Spinal cord (tissue), 10 donors: Measurements from ENCODE around the gene PMPCA. TPM values are rescaled to one million over a fixed set of nuclear protein-coding genes. Genes with fewer than 3 reads are reported as not detected.

ENCODE experiments used
- DNase-seq, 6 donors: peaks; one replicate each; pipeline versions ENCODE4 v3.0.0 to v3.0.0-alpha.2; 2013 to 2015; ENCODE audit warnings: low spot score in 6 of 6, low read depth in 4 of 6
- H3K27ac ChIP-seq: one replicate; pipeline ENCODE4 v1.5.1; 2013; ENCODE audit warnings: low read depth, low read length, control low read depth
- H3K27me3 ChIP-seq: one replicate; pipeline ENCODE4 v1.6.1; 2013; ENCODE audit warnings: low read length; ENCODE audit not compliant: control insufficient read depth, insufficient read depth
- H3K36me3 ChIP-seq: one replicate; pipeline ENCODE4 v1.6.1; 2013; ENCODE audit warnings: low read length; ENCODE audit not compliant: control insufficient read depth, insufficient read depth
- H3K4me1 ChIP-seq: one replicate; pipeline ENCODE4 v1.6.1; 2013; ENCODE audit warnings: low read length; ENCODE audit not compliant: control insufficient read depth, insufficient read depth
- H3K4me3 ChIP-seq: one replicate; pipeline ENCODE4 v1.5.1; 2013; ENCODE audit warnings: low read depth, low read length, control low read depth
- H3K9me3 ChIP-seq: one replicate; pipeline ENCODE4 v1.6.1; 2013; ENCODE audit warnings: low read length; ENCODE audit not compliant: control insufficient read depth, insufficient read depth
- WGBS: methylation state at CpG from one replicate; pipeline ENCODE4 v1.1.5; 2013; ENCODE audit warnings: missing lambda C conversion rate; ENCODE audit not compliant: insufficient coverage; 5-methylcytosine and 5-hydroxymethylcytosine counted together
- polyA plus RNA-seq, 2 donors: library from polyadenylated mRNA; unstranded; fragments of 120-200 nt; gene quantifications; one replicate each; pipeline ENCODE4 v1.2.1, GENCODE V29; 2013; ENCODE audit not compliant: insufficient read length in 2 of 2
- total RNA-seq, 2 donors: library from RNA; depleted of rRNA in 1 of 2; stranded (reverse); fragments of 120-200 nt in 1 of 2; fragments of >200 nt in 1 of 2; gene quantifications; one replicate each; pipeline versions ENCODE4 v1.2.3 to v1.2.4, GENCODE V29; 2013 to 2014
- donor health status: healthy.

Gene PMPCA
- total and polyA plus RNA-seq, 4 donors, result 22.8 to 57.4 (median 44.6) TPM

DNA sequence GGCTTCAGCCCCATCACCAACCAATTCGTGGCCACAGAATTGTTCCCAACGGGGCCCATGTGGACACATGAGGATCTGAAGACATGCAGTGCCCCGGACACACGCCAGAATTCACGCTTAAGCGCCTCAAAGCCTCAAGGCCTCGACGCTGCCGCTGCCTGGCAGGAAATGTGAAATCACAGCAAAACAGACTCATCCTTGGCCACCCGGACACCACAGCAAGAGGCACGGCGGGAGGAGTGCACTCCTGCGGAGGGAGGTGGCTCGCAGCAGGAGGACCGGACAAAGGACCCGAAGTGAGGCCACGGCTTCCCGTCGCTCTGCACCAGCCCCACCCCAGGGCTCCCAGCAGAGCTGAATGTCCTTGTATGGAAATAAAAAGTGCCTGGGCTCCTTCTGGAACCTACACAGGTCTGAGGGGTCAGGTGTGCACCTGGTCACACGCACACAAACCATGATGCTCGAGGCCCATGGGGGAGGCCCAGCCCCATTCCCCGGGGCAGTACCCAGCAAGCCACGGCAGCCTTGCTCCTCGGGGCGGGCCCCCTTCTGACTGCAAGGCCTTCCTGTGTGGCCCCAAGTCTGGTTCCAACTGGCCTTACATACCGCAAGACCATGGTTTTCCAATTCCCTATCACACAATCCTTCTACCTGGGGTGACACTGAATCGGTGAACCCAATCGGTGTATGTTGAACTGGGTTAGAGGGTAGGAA, 62.3 kb downstream of the PMPCA start:
- no peak for DNase-seq
- 90% methylated on average over 26 of the region's 28 CpGs for WGBS
- H3K4me1 ChIP-seq, result no peaks in the 10 kb centered on the region
- no peaks in the 10 kb centered on the region for H3K9me3 ChIP-seq
- no peak overlapping the region for H3K4me3 ChIP-seq
- H3K36me3 ChIP-seq, result peaks cover 97% of the 10 kb centered on the region
- no peaks in the 10 kb centered on the region for H3K27me3 ChIP-seq
- H3K27ac ChIP-seq, result no peak overlapping the region

DNA sequence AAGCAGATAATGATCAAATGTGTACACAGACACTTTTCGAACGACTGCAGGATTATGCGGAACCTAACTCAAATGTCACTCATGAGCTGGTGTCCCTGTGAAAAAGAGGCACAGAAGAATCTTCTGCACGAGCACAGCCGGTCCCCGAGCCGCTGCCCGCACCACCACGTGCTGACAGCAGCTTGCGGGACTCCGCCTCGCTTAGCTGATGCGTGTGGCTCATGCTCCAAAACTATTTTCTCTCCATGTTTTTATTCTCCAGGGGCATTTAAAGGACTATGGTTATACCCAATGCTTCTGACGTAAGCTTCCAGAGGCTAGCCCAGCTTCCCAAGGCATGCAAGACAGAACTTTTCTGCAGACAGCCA, 62.9 kb downstream of the PMPCA start:
- no peak for DNase-seq
- no peaks in the 10 kb centered on the region for H3K9me3 ChIP-seq
- H3K36me3 ChIP-seq, result peaks cover 94% of the 10 kb centered on the region
- H3K4me3 ChIP-seq, result no peak overlapping the region
- 96% methylated on average over 14 of the region's 14 CpGs for WGBS
- H3K27me3 ChIP-seq, result no peaks in the 10 kb centered on the region
- no peaks in the 10 kb centered on the region for H3K4me1 ChIP-seq
- no peak overlapping the region for H3K27ac ChIP-seq

Other genes starting within 250 kb of the PMPCA start
- gene LHX3, start 205.5 kb upstream of the PMPCA start, total RNA-seq, result under 1 TPM in 1 of 2 donors, not detected in 1; 0.50 TPM
- gene LHX3, start 205.5 kb upstream of the PMPCA start, polyA plus RNA-seq, result 1 to 10 TPM; 1.5 to 2.7 TPM
- gene QSOX2, start 164.8 kb upstream of the PMPCA start, total RNA-seq, result 10 to 100 TPM in 1 of 2 donors, 1 to 10 TPM in 1; 7.2 to 10.5 TPM
- 10 to 100 TPM; 16.8 to 17.0 TPM for gene QSOX2, start 164.8 kb upstream of the PMPCA start, polyA plus RNA-seq
- gene CCDC187, start 106.6 kb upstream of the PMPCA start, total RNA-seq, result under 1 TPM; 0.10 to 0.33 TPM
- under 1 TPM; 0.05 to 0.21 TPM for gene CCDC187, start 106.6 kb upstream of the PMPCA start, polyA plus RNA-seq
- 10 to 100 TPM; 29.2 to 71.5 TPM for gene GPSM1, start 83.1 kb upstream of the PMPCA start, total RNA-seq
- gene GPSM1, start 83.1 kb upstream of the PMPCA start, polyA plus RNA-seq, result 100 to 1,000 TPM; 113 to 116 TPM
- gene DNLZ, start 46.9 kb upstream of the PMPCA start, total RNA-seq, result 10 to 100 TPM in 1 of 2 donors, 1 to 10 TPM in 1; 6.2 to 35.6 TPM
- gene DNLZ, start 46.9 kb upstream of the PMPCA start, polyA plus RNA-seq, result 10 to 100 TPM; 29.1 to 29.5 TPM
- gene CARD9, start 37.0 kb upstream of the PMPCA start, total RNA-seq, result 1 to 10 TPM; 2.3 to 2.4 TPM
- gene CARD9, start 37.0 kb upstream of the PMPCA start, polyA plus RNA-seq, result 1 to 10 TPM; 3.3 to 3.4 TPM
- 1 to 10 TPM; 5.7 to 6.7 TPM for gene SNAPC4, start 10.5 kb upstream of the PMPCA start, total RNA-seq
- 10 to 100 TPM; 14.3 to 17.9 TPM for gene SNAPC4, start 10.5 kb upstream of the PMPCA start, polyA plus RNA-seq
- 10 to 100 TPM; 22.9 to 33.7 TPM for gene ENTR1, start within 50 bp of the PMPCA start, total RNA-seq
- gene ENTR1, start within 50 bp of the PMPCA start, polyA plus RNA-seq, result 10 to 100 TPM; 51.7 to 69.7 TPM
- gene INPP5E, start 29.2 kb downstream of the PMPCA start, total RNA-seq, result 10 to 100 TPM in 1 of 2 donors, 1 to 10 TPM in 1; 7.7 to 13.3 TPM
- 10 to 100 TPM; 33.4 to 33.5 TPM for gene INPP5E, start 29.2 kb downstream of the PMPCA start, polyA plus RNA-seq
- gene SEC16A, start 72.4 kb downstream of the PMPCA start, total RNA-seq, result 10 to 100 TPM; 25.1 to 29.9 TPM
- gene SEC16A, start 72.4 kb downstream of the PMPCA start, polyA plus RNA-seq, result 10 to 100 TPM; 60.3 to 60.9 TPM
- gene NOTCH1, start 135.4 kb downstream of the PMPCA start, total RNA-seq, result 10 to 100 TPM; 28.2 to 37.8 TPM
- gene NOTCH1, start 135.4 kb downstream of the PMPCA start, polyA plus RNA-seq, result 10 to 100 TPM; 62.2 to 75.9 TPM